OCI-LY7 (cell line): ENCODE data around the gene GNB5.

Experiments used
- CTCF ChIP-seq: fragments of 200-600 bp; sonication (generic); conservative IDR thresholded peaks from 2 replicates; pipeline ENCODE4 v1.5.1; 2014; ENCODE audit warnings: mild to moderate bottlenecking, antibody characterized with exemption, low read length, moderate library complexity, mixed read lengths
- EZH2phosphoT487 ChIP-seq: fragments of 200-600 bp; sonication (generic); IDR thresholded peaks from 2 replicates; pipeline ENCODE4 v1.6.1; 2018; ENCODE audit warnings: low read depth, borderline replicate concordance, mild to moderate bottlenecking, mixed run types, antibody characterized with exemption, low read length, moderate library complexity, mixed read lengths

GRCh38 chr15:52080706-52081392 lies 110.3 kb downstream of the GNB5 start:
- no peak for TF ChIP-seq CTCF
- TF ChIP-seq EZH2phosphoT487, result no peak
